Smooth muscle cell (in vitro differentiated cells): Measurements from ENCODE around the gene ZNF248. TPM values are rescaled to one million over a fixed set of nuclear protein-coding genes. Genes with fewer than 3 reads are reported as not detected.

Experiments
- DNase-seq: peaks from one replicate; lab custom pipeline; 2025; ENCODE audit not compliant: unreplicated experiment; lab: John Stamatoyannopoulos, UW
- H2AFZ ChIP-seq: fragments of 200-600 bp; sonication (generic); 2 replicates; pipeline ENCODE4 v1.6.0; 2016; ENCODE audit warnings: antibody characterized with exemption, low read depth, mild to moderate bottlenecking
- H3F3A ChIP-seq: fragments of 200-600 bp; sonication (generic); 2 replicates; pipeline ENCODE4 v1.6.0; 2017; ENCODE audit warnings: antibody characterized with exemption, low read depth
- H3K27ac ChIP-seq: fragments of 200-600 bp; sonication (generic); 2 replicates; pipeline ENCODE4 v1.5.1; 2016; ENCODE audit warnings: low read depth, mild to moderate bottlenecking
- H3K27me3 ChIP-seq: fragments of 200-600 bp; sonication (generic); 2 replicates; pipeline ENCODE4 v1.6.1; 2016; ENCODE audit warnings: low read depth, mild to moderate bottlenecking
- H3K36me3 ChIP-seq: fragments of 200-600 bp; sonication (generic); 2 replicates; pipeline ENCODE4 v1.5.1; 2016; ENCODE audit warnings: low read depth
- H3K4me1 ChIP-seq: fragments of 200-600 bp; sonication (generic); 2 replicates; pipeline ENCODE4 v1.5.1; 2016; ENCODE audit warnings: low read depth
- H3K4me2 ChIP-seq: fragments of 200-600 bp; sonication (generic); 2 replicates; pipeline ENCODE4 v1.6.0; 2016; ENCODE audit warnings: mild to moderate bottlenecking
- H3K4me3 ChIP-seq: fragments of 200-600 bp; sonication (generic); 2 replicates; pipeline ENCODE4 v1.5.1; 2016; ENCODE audit warnings: mild to moderate bottlenecking
- H3K79me2 ChIP-seq: fragments of 200-600 bp; sonication (generic); 2 replicates; pipeline ENCODE4 v1.6.0; 2016; ENCODE audit warnings: low read depth, mild to moderate bottlenecking
- H3K9ac ChIP-seq: fragments of 200-600 bp; sonication (generic); 2 replicates; pipeline ENCODE4 v1.6.0; 2016; ENCODE audit warnings: low read depth
- H3K9me3 ChIP-seq: fragments of 200-600 bp; sonication (generic); replicated peaks from 2 replicates; pipeline ENCODE4 v1.5.1; 2016; ENCODE audit warnings: low read depth
- H4K20me1 ChIP-seq: fragments of 200-600 bp; sonication (generic); 2 replicates; pipeline ENCODE4 v1.6.0; 2016; ENCODE audit warnings: low read depth
- WGBS: methylation state at CpG from one replicate; pipeline ENCODE4 v1.1.7; 2016; ENCODE audit warnings: low lambda C conversion rate; 5-methylcytosine and 5-hydroxymethylcytosine counted together
- polyA plus RNA-seq: library from polyadenylated mRNA; unstranded; fragments of >200 nt; fragmentation: Nextera tagmentation; extraction: Ambion mirVana; gene quantifications from 2 replicates; pipeline ENCODE4 v1.2.1, GENCODE V29; 2016
- total RNA-seq: library from RNA; depleted of rRNA; stranded (reverse); fragments of >200 nt; gene quantifications from 2 replicates; pipeline ENCODE4 v1.2.3, GENCODE V29; 2014
- TF ChIP-seq, protein P1 (sequence below): fragments of 200-600 bp; sonication (generic); IDR thresholded peaks from 2 replicates; pipeline ENCODE4 v1.5.1; 2017; ENCODE audit warnings: borderline replicate concordance, mild to moderate bottlenecking, antibody characterized with exemption; ENCODE audit not compliant: insufficient read depth, poor library complexity, severe bottlenecking

ZNF248 gene
- total and polyA plus RNA-seq, 2 experiments from 2014 or later: not detected

DNA sequence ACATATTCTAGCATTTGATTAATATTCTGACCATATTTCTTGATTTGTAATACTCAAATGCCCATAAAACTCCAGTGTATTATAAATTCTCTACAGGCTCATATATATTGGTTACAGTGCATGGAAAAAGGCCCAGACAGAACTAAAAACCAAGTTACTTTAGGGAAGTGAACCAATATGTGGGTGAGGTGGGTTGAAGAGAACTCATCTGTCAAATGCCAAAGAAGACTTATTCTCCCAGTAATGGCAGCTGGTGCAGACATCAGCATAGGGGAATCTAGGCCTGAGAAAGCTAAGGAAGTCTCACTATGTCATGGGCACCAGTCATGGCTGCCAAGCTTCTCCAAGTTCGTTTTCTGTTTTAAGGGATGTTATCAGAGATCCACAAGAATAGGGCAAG, 30.6 kb downstream of the ZNF248 start:
- Histone ChIP-seq H3K9me3 (peaks cover 23% of the 10 kb centered on the region), H3K4me2 (no peak overlapping the region), H3K27ac (no peak overlapping the region), H3K27me3 (no peaks in the 10 kb centered on the region), H4K20me1 (no peaks in the 10 kb centered on the region), H3K4me3 (no peak overlapping the region), H3K9ac (no peak overlapping the region), H3K4me1 (no peaks in the 10 kb centered on the region), H3F3A (no peaks in the 10 kb centered on the region), H3K79me2 (no peaks in the 10 kb centered on the region), H2AFZ (no peak overlapping the region), H3K36me3 (no peaks in the 10 kb centered on the region)
- TF ChIP-seq, protein P1, sequence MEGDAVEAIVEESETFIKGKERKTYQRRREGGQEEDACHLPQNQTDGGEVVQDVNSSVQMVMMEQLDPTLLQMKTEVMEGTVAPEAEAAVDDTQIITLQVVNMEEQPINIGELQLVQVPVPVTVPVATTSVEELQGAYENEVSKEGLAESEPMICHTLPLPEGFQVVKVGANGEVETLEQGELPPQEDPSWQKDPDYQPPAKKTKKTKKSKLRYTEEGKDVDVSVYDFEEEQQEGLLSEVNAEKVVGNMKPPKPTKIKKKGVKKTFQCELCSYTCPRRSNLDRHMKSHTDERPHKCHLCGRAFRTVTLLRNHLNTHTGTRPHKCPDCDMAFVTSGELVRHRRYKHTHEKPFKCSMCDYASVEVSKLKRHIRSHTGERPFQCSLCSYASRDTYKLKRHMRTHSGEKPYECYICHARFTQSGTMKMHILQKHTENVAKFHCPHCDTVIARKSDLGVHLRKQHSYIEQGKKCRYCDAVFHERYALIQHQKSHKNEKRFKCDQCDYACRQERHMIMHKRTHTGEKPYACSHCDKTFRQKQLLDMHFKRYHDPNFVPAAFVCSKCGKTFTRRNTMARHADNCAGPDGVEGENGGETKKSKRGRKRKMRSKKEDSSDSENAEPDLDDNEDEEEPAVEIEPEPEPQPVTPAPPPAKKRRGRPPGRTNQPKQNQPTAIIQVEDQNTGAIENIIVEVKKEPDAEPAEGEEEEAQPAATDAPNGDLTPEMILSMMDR: no peak
- no peak for DNase-seq
- WGBS: 8% methylated on average over 1 of the region's 1 CpG

DNA sequence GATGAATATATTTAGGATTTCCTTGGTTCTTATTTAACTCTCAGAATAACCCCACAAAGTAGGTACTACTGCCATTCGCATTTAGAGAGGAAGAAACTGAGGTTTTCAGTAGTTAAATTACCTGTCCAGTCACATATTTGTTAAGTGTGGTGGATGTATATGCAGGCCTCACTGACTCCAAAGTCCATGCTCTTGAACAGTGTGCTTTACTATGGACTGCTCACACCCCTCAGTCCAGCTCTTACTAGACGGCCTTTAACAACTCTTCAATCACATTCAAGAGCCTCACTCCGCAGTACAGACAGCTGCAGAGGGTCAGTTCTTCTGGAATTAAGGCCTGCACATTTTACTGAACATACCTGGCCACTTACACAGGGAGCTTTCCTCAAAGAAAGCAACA, 36.2 kb downstream of the ZNF248 start:
- DNase-seq: no peak
- Histone ChIP-seq H3F3A (no peaks in the 10 kb centered on the region), H2AFZ (no peak overlapping the region), H3K36me3 (no peaks in the 10 kb centered on the region), H3K9ac (no peak overlapping the region), H3K4me3 (no peak overlapping the region), H3K79me2 (no peaks in the 10 kb centered on the region), H3K4me2 (no peak overlapping the region), H3K9me3 (peaks cover 5% of the 10 kb centered on the region), H3K4me1 (no peaks in the 10 kb centered on the region), H3K27ac (no peak overlapping the region), H4K20me1 (no peaks in the 10 kb centered on the region), H3K27me3 (no peaks in the 10 kb centered on the region)
- TF ChIP-seq, protein P1: no peak
- WGBS: 52% methylated on average over 3 of the region's 3 CpGs

DNA sequence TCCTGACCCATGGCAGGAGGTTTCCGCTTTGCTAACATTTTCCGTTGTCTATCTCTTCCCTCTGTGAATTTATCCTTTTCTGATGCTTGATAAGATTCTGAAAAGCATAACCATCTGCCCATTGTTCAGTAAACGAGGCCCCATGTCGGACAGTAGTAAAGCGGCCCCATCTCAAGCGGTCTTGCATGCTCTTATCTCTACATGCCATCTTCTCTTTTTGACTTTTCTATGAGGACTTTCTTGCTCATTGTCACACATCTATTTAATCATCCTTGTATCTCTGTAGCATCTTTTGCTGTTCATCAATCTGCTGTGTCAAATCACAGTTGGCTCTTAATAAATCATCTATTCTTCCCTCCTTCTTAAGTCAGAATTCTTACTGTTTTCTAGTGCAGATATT, 37.6 kb downstream of the ZNF248 start:
- no peaks in the 10 kb centered on the region for H3K36me3 ChIP-seq
- no peak overlapping the region for H2AFZ ChIP-seq
- TF ChIP-seq, protein P1: no peak
- H3K9me3 ChIP-seq: peaks cover 5% of the 10 kb centered on the region
- no peaks in the 10 kb centered on the region for H3K27me3 ChIP-seq
- 79% methylated on average over 6 of the region's 6 CpGs for WGBS
- H3K27ac ChIP-seq: no peak overlapping the region
- H3K4me3 ChIP-seq: no peak overlapping the region
- no peaks in the 10 kb centered on the region for H3F3A ChIP-seq
- no peak overlapping the region for H3K9ac ChIP-seq
- H3K4me1 ChIP-seq: no peaks in the 10 kb centered on the region
- H4K20me1 ChIP-seq: no peaks in the 10 kb centered on the region
- H3K79me2 ChIP-seq: no peaks in the 10 kb centered on the region
- no peak for DNase-seq
- H3K4me2 ChIP-seq: no peak overlapping the region

DNA sequence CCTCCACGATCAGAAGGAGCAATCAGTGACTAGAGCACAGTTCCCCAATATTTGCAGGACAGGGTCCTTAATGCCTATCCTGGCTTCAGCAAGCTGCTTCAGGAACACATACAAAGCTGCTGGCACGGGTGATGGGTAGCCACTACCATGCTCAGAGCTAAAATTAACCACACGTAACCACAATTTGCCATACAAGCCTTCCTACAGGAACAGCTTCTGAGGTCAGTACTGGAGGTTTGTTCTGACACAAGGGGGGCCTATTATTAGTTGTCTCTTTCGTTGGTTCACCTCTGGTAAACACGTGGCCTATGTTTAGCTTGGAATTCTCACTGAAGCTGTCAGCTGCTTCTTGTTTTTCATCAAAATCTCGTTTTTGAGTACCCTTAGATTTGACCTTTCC, 41.1 kb downstream of the ZNF248 start:
- H3K4me3 ChIP-seq: no peak overlapping the region
- no peaks in the 10 kb centered on the region for H3K27me3 ChIP-seq
- H3K27ac ChIP-seq: no peak overlapping the region
- H3K4me2 ChIP-seq: no peak overlapping the region
- no peaks in the 10 kb centered on the region for H3K4me1 ChIP-seq
- H3K79me2 ChIP-seq: no peaks in the 10 kb centered on the region
- 43% methylated on average over 6 of the region's 6 CpGs for WGBS
- H3K9me3 ChIP-seq: no peaks in the 10 kb centered on the region
- H3K36me3 ChIP-seq: no peaks in the 10 kb centered on the region
- H3F3A ChIP-seq: no peaks in the 10 kb centered on the region
- H3K9ac ChIP-seq: no peak overlapping the region
- H2AFZ ChIP-seq: no peak overlapping the region
- no peak for DNase-seq
- TF ChIP-seq, protein P1: no peak
- H4K20me1 ChIP-seq: no peaks in the 10 kb centered on the region
